ENCODE results near the gene GRM8.

GRCh38 chr7:126718419-126718818 is 534.3 kb downstream of the GRM8 start:
- TF ChIP-seq CTCF (IDR thresholded peaks at IDR 0.05; ENCODE audit: low read depth, low read length, missing input control) (no peak), EGR1 (IDR thresholded peaks at IDR 0.05; ENCODE audit: low read depth in 2 of 2) (no peak), HNF4G (IDR thresholded peaks at IDR 0.05) (no peak), ZBTB33 (IDR thresholded peaks at IDR 0.05) (no peak), REST (IDR thresholded peaks at IDR 0.05) (no peak), FOXA1 (IDR thresholded peaks at IDR 0.05) (no peak), SP1 (IDR thresholded peaks at IDR 0.05) (no peak), RAD21 (IDR thresholded peaks at IDR 0.05) (no peak), MAX (IDR thresholded peaks at IDR 0.05) (no peak), GABPA (IDR thresholded peaks at IDR 0.05 in 1 of 2, conservative IDR thresholded peaks at IDR 0.05 in 1 of 2) (no peak), RXRA (IDR thresholded peaks at IDR 0.05) (no peak)
